ENCODE measurements around the gene SNX17.
A peak's percentile ranks its signal among the peaks of the same experiment; 100 is the strongest.
"Not testable (repeated sequence)": the region's sequence is repeated elsewhere in the genome, so short reads cannot be mapped to it uniquely, and the experiment has no call there.

The SNX17 gene

GRCh38 chr2:27408601-27409320 is 38.3 kb downstream of the SNX17 start:
- DNase-seq (ENCODE audit: low spot score in 2 of 2) (no peak), ATAC-seq (peak; percentile 58)
- Mint-ChIP-seq H3K4me1 (peaks cover 40% of the 10 kb centered on the region), H3K4me3 (peak overlapping the region; percentile 73), H3K36me3 (peaks cover 53% of the 10 kb centered on the region), H3K9me3 (peaks cover 3% of the 10 kb centered on the region), H3K27ac (peak overlapping the region; percentile 85)

- ATAC-seq (peak; percentile 98), DNase-seq (ENCODE audit: low spot score in 2 of 2) (peak; percentile 94 to 98)
- Mint-ChIP-seq H3K4me3 (peak within 1 kb of the TSS; percentile 73), H3K4me1 (peaks cover 40% of the 10 kb centered on the region), H3K36me3 (peaks cover 46% of the 10 kb centered on the region), H3K9me3 (peaks cover 3% of the 10 kb centered on the region), H3K27ac (peak within 1 kb of the TSS; percentile 85)
Measured at GRCh38 chr2:27409321-27410073, 39.1 kb downstream of the SNX17 start, which contains the start of gene PPM1G. PPM1G (minus strand) TSS chr2:27409591; CDS start chr2:27409422, 169 bp downstream.

GRCh38 chr2:27412419-27413152 is 42.2 kb downstream of the SNX17 start:
- no peak for DNase-seq (ENCODE audit: low spot score in 2 of 2)
- Mint-ChIP-seq H3K4me1 (peaks cover 25% of the 10 kb centered on the region), H3K9me3 (peaks cover 3% of the 10 kb centered on the region), H3K36me3 (peaks cover 16% of the 10 kb centered on the region), H3K4me3 (no peak overlapping the region), H3K27ac (no peak overlapping the region)
- no peak for ATAC-seq

- peaks cover 5% of the 10 kb centered on the region for H3K4me1 Mint-ChIP-seq
- H3K4me3 Mint-ChIP-seq = no peak overlapping the region
- DNase-seq (ENCODE audit: low spot score in 2 of 2) = no peak
- H3K27ac Mint-ChIP-seq = no peak overlapping the region
- no peaks in the 10 kb centered on the region for H3K36me3 Mint-ChIP-seq
- no peak for ATAC-seq
- H3K9me3 Mint-ChIP-seq = peaks cover 3% of the 10 kb centered on the region
Measured at GRCh38 chr2:27416151-27416550, 45.7 kb downstream of the SNX17 start.

- ATAC-seq (no peak), DNase-seq (ENCODE audit: low spot score in 2 of 2) (no peak)
- no peak overlapping the region for H3K4me3 Mint-ChIP-seq
- H3K9me3 Mint-ChIP-seq = no peaks in the 10 kb centered on the region
- no peaks in the 10 kb centered on the region for H3K4me1 Mint-ChIP-seq
- H3K36me3 Mint-ChIP-seq = no peaks in the 10 kb centered on the region
- H3K27ac Mint-ChIP-seq = no peak overlapping the region
Measured at GRCh38 chr2:27420996-27421395, 50.6 kb downstream of the SNX17 start.

GRCh38 chr2:27421660-27422250 is 51.3 kb downstream of the SNX17 start:
- H3K27ac Mint-ChIP-seq = no peak overlapping the region
- ATAC-seq = no peak
- no peaks in the 10 kb centered on the region for H3K9me3 Mint-ChIP-seq
- H3K36me3 Mint-ChIP-seq = no peaks in the 10 kb centered on the region
- H3K4me1 Mint-ChIP-seq = no peaks in the 10 kb centered on the region
- DNase-seq (ENCODE audit: low spot score in 2 of 2) = no peak
- H3K4me3 Mint-ChIP-seq = no peak overlapping the region

GRCh38 chr2:27422958-27423357 is 52.5 kb downstream of the SNX17 start:
- DNase-seq (ENCODE audit: low spot score in 2 of 2) (no peak), ATAC-seq (no peak)
- Mint-ChIP-seq H3K4me1 (peaks cover 6% of the 10 kb centered on the region), H3K4me3 (no peak overlapping the region), H3K27ac (no peak overlapping the region), H3K9me3 (no peaks in the 10 kb centered on the region), H3K36me3 (peaks cover under 1% of the 10 kb centered on the region)

- not testable (repeated sequence) for ATAC-seq; H3K4me3 Mint-ChIP-seq; H3K9me3 Mint-ChIP-seq; H3K27ac Mint-ChIP-seq; DNase-seq (ENCODE audit: low spot score in 2 of 2)
- Mint-ChIP-seq H3K4me1 (peaks cover 17% of the 10 kb centered on the region), H3K36me3 (peaks cover 15% of the 10 kb centered on the region)
Measured at GRCh38 chr2:27425039-27425438, 54.6 kb downstream of the SNX17 start.

Data from stimulated activated effector memory CD8-positive, alpha-beta T cell treated with anti-CD3 and anti-CD28 coated beads, Interleukin-12 subunit alpha, Interleukin-12 subunit beta, amount 100 ng/mL, for 72 hours (primary cell).